GM23338 (cell line): ENCODE measurements around the gene SND1. TPM values are rescaled to one million over a fixed set of nuclear protein-coding genes. Genes with fewer than 3 reads are reported as not detected.

ENCODE experiments used
- ATAC-seq: fragments of 200-7000 bp; cut with Tn5 transposase; 3 replicates; pipeline ENCODE4 v1.9.1; 2020
- DNase-seq: peaks from one replicate; pipeline ENCODE4 v3.0.0-alpha.2; 2015; ENCODE audit warnings: low spot score
- H2AFZ ChIP-seq: fragments of 200-600 bp; sonication (generic); 2 replicates; pipeline ENCODE4 v1.8.0; 2016; ENCODE audit warnings: antibody characterized with exemption, mild to moderate bottlenecking, moderate library complexity
- H3F3A ChIP-seq: fragments of 200-600 bp; sonication (generic); replicated peaks from 2 replicates; pipeline ENCODE4 v1.8.0; 2017; ENCODE audit warnings: antibody characterized with exemption, mixed run types, low read depth
- H3K27ac ChIP-seq: fragments of 200-600 bp; sonication (generic); 2 replicates; pipeline ENCODE4 v1.6.1; 2016; ENCODE audit warnings: low read depth
- H3K27me3 ChIP-seq: fragments of 200-600 bp; sonication (generic); 2 replicates; pipeline ENCODE4 v1.8.0; 2016; ENCODE audit warnings: mild to moderate bottlenecking, mixed run types, moderate library complexity; ENCODE audit not compliant: insufficient read depth
- H3K36me3 ChIP-seq: fragments of 200-600 bp; sonication (generic); 2 replicates; pipeline ENCODE4 v1.8.0; 2016; ENCODE audit warnings: mild to moderate bottlenecking; ENCODE audit not compliant: insufficient read depth
- H3K4me1 ChIP-seq: fragments of 200-600 bp; sonication (generic); 2 replicates; pipeline ENCODE4 v1.8.0; 2016; ENCODE audit warnings: mild to moderate bottlenecking, moderate library complexity; ENCODE audit not compliant: insufficient read depth
- H3K4me2 ChIP-seq: fragments of 200-600 bp; sonication (generic); 2 replicates; pipeline ENCODE4 v1.7.1; 2017; ENCODE audit warnings: mixed run types
- H3K4me3 ChIP-seq: fragments of 200-600 bp; sonication (generic); 2 replicates; pipeline ENCODE4 v1.6.1; 2016; ENCODE audit warnings: mixed run types
- H3K79me2 ChIP-seq: fragments of 200-600 bp; sonication (generic); replicated peaks from 2 replicates; pipeline ENCODE4 v1.8.0; 2017; ENCODE audit warnings: mild to moderate bottlenecking; ENCODE audit not compliant: insufficient read depth
- H3K9me2 ChIP-seq: fragments of 200-600 bp; sonication (generic); 2 replicates; pipeline ENCODE4 v1.8.0; 2017; ENCODE audit not compliant: insufficient read depth
- H4K20me1 ChIP-seq: fragments of 200-600 bp; sonication (generic); replicated peaks from 2 replicates; pipeline ENCODE4 v1.8.0; 2017; ENCODE audit warnings: mild to moderate bottlenecking; ENCODE audit not compliant: insufficient read depth
- H3K27ac Mint-ChIP-seq: 2 replicates; pipeline ENCODE4 v1.8.0; 2020; ENCODE audit warnings: inconsistent platforms, mild to moderate bottlenecking, moderate library complexity, mixed read lengths
- H3K27me3 Mint-ChIP-seq: 3 replicates; pipeline ENCODE4 v1.8.0; 2022; ENCODE audit warnings: low read depth, mild to moderate bottlenecking, moderate library complexity, mixed read lengths, inconsistent platforms; ENCODE audit not compliant: insufficient read depth, poor library complexity
- H3K36me3 Mint-ChIP-seq: 3 replicates; pipeline ENCODE4 v1.8.0; 2021; ENCODE audit warnings: low read depth, mild to moderate bottlenecking, inconsistent platforms, moderate library complexity, mixed read lengths
- H3K4me1 Mint-ChIP-seq: 3 replicates; pipeline ENCODE4 v1.8.0; 2020; ENCODE audit warnings: mild to moderate bottlenecking, inconsistent platforms, mixed read lengths
- H3K4me3 Mint-ChIP-seq: 3 replicates; pipeline ENCODE4 v1.8.0; 2021; ENCODE audit warnings: moderate library complexity, mild to moderate bottlenecking, inconsistent platforms, mixed read lengths
- H3K9me3 Mint-ChIP-seq: 3 replicates; pipeline ENCODE4 v1.8.0; 2020; ENCODE audit warnings: moderate library complexity, mild to moderate bottlenecking, inconsistent platforms, mixed read lengths
- CREB1 ChIP-seq: fragments of 250-450 bp; sonication (Bioruptor Pico); IDR thresholded peaks from 2 replicates; pipeline ENCODE4 v1.5.0; 2020; ENCODE audit warnings: low read depth, mild to moderate bottlenecking, moderate library complexity
- JUNB ChIP-seq: IDR thresholded peaks from one replicate; pipeline ENCODE4 v1.6.1; 2016; ENCODE audit warnings: antibody characterized with exemption; ENCODE audit not compliant: unreplicated experiment
- POLR2AphosphoS5 ChIP-seq: IDR thresholded peaks from 2 replicates; pipeline ENCODE4 v1.6.1; 2016; ENCODE audit warnings: antibody characterized with exemption, low read depth
- REST ChIP-seq: IDR thresholded peaks from one replicate; pipeline ENCODE4 v1.6.1; 2018; ENCODE audit warnings: antibody characterized with exemption; ENCODE audit not compliant: unreplicated experiment
- ZNF114 ChIP-seq: fragments of 250-450 bp; sonication (Bioruptor Pico); IDR thresholded peaks from 2 replicates; pipeline ENCODE4 v1.5.0; 2020; ENCODE audit warnings: mild to moderate bottlenecking, moderate library complexity
- ZNF331 ChIP-seq: fragments of 250-450 bp; sonication (Bioruptor Pico); IDR thresholded peaks from 2 replicates; pipeline ENCODE4 v1.5.0; 2020; ENCODE audit warnings: low read depth, mild to moderate bottlenecking, moderate library complexity
- ZNF462 ChIP-seq: fragments of 250-450 bp; sonication (Bioruptor Pico); IDR thresholded peaks from 2 replicates; pipeline ENCODE4 v1.5.0; 2020; ENCODE audit warnings: mild to moderate bottlenecking, moderate library complexity
- polyA plus RNA-seq: library from polyadenylated mRNA; unstranded; fragments of >200 nt; fragmentation: Nextera tagmentation; extraction: Ambion mirVana; gene quantifications from 2 replicates; pipeline ENCODE4 v1.2.1, GENCODE V29; 2016
- total RNA-seq: library from RNA; depleted of rRNA; stranded (reverse); fragments of >200 nt; shearing (Covaris generic); gene quantifications from 2 replicates; pipeline ENCODE4 v1.2.3, GENCODE V29; 2014
- TF ChIP-seq, protein P1 (sequence below), 2 experiments: fragments of 200-600 bp in 1 of 2; sonication (generic) in 1 of 2; conservative IDR thresholded peaks; 2 replicates each; pipeline versions ENCODE4 v1.5.1 to v1.6.1; 2016 to 2017; ENCODE audit warnings: antibody characterized with exemption in 2 of 2, low read depth in 2 of 2, mild to moderate bottlenecking in 2 of 2, moderate library complexity in 1 of 2

Gene SND1
- total and polyA plus RNA-seq, 2 experiments from 2014 or later = 107 to 254 TPM

DNA sequence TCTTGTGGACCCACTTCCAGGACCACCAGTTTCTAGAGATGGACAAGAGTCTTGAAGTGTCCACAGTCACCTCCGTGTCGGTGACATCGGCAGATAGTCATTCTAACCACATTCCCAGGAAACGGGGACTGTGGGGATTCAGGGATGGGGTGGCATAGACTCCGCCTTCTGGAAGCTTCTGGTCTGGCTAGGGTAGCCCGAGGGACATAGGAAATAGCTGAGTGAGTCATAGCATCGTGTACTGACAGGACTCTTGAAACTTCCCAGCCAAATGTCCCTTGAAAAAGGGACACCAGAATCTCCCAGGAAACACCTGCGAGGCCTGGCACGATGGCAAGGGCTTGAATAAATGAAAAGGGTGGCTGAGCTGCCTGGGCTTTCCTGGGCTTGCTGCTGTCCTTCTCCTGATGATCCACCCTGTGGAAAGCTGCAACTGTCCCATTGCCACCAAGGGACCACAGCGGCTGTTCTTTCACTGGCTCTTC is 463.4 kb downstream of the SND1 start:
- Histone ChIP-seq H4K20me1 (no peaks in the 10 kb centered on the region), H3K4me3 (no peak overlapping the region), H3K79me2 (no peaks in the 10 kb centered on the region), H3F3A (0 out of 2 replicates have a peak, but pooled peaks cover 2% of the 10 kb centered on the region), H3K9me2 (no peaks in the 10 kb centered on the region), H3K27me3 (peaks cover 4% of the 10 kb centered on the region; the same call in 1 of the 2 replicates), H3K27ac (no peak overlapping the region), H2AFZ (no peak overlapping the region), H3K4me1 (no peaks in the 10 kb centered on the region), H3K4me2 (no peak overlapping the region), H3K36me3 (no peaks in the 10 kb centered on the region)
- H3K4me3 Mint-ChIP-seq = no peak overlapping the region
- no peaks in the 10 kb centered on the region for H3K36me3 Mint-ChIP-seq
- peaks cover 16% of the 10 kb centered on the region for H3K27me3 Mint-ChIP-seq
- H3K9me3 Mint-ChIP-seq = no peaks in the 10 kb centered on the region
- TF ChIP-seq ZNF114 (CRISPR knock-in tag) (no peak), ZNF331 (CRISPR knock-in tag) (no peak)
- TF ChIP-seq, protein P1, sequence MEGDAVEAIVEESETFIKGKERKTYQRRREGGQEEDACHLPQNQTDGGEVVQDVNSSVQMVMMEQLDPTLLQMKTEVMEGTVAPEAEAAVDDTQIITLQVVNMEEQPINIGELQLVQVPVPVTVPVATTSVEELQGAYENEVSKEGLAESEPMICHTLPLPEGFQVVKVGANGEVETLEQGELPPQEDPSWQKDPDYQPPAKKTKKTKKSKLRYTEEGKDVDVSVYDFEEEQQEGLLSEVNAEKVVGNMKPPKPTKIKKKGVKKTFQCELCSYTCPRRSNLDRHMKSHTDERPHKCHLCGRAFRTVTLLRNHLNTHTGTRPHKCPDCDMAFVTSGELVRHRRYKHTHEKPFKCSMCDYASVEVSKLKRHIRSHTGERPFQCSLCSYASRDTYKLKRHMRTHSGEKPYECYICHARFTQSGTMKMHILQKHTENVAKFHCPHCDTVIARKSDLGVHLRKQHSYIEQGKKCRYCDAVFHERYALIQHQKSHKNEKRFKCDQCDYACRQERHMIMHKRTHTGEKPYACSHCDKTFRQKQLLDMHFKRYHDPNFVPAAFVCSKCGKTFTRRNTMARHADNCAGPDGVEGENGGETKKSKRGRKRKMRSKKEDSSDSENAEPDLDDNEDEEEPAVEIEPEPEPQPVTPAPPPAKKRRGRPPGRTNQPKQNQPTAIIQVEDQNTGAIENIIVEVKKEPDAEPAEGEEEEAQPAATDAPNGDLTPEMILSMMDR (conservative IDR thresholded peaks at IDR 0.05; ENCODE audit: low read depth in 2 of 2) = no peak
- no peak for DNase-seq
- H3K4me1 Mint-ChIP-seq = peaks cover 5% of the 10 kb centered on the region
- no peak for ATAC-seq
- H3K27ac Mint-ChIP-seq = no peak overlapping the region

- ATAC-seq = peak; percentile 74
- no peaks in the 10 kb centered on the region for H3K36me3 Mint-ChIP-seq
These were observed 464.1 kb downstream of the SND1 start for GRCh38 chr7:128115821-128116723.

More at GRCh38 chr7:128115821-128116723, 464.1 kb downstream of the SND1 start:
- no peaks in the 10 kb centered on the region for H3K9me2 ChIP-seq
- peak; percentile 68 for DNase-seq
- H3F3A ChIP-seq = 0 out of 2 replicates have a peak, but pooled peaks cover 2% of the 10 kb centered on the region
- peak overlapping the region; percentile 86; the same call in 1 of the 2 replicates for H2AFZ ChIP-seq
- no peak overlapping the region for H3K27ac Mint-ChIP-seq
- no peak overlapping the region for H3K4me2 ChIP-seq
- peaks cover 1% of the 10 kb centered on the region; the same call in 1 of the 2 replicates for H3K4me1 ChIP-seq
- H3K9me3 Mint-ChIP-seq = no peaks in the 10 kb centered on the region
- no peak overlapping the region for H3K4me3 Mint-ChIP-seq
- H3K4me3 ChIP-seq = no peak overlapping the region
- H3K27ac ChIP-seq = no peak overlapping the region
- H3K4me1 Mint-ChIP-seq = peaks cover 5% of the 10 kb centered on the region
- peaks cover 4% of the 10 kb centered on the region; the same call in 1 of the 2 replicates for H3K27me3 ChIP-seq
- no peaks in the 10 kb centered on the region for H4K20me1 ChIP-seq
- H3K79me2 ChIP-seq = no peaks in the 10 kb centered on the region
- H3K36me3 ChIP-seq = no peaks in the 10 kb centered on the region
- peaks cover 16% of the 10 kb centered on the region for H3K27me3 Mint-ChIP-seq
- TF ChIP-seq REST (no peak), JUNB (no peak), ZNF462 (no peak), CREB1 (no peak), POLR2AphosphoS5 (no peak), ZNF331 (CRISPR knock-in tag) (no peak)
